KMS-11 (cell line): ENCODE data around the gene CPNE6.

ENCODE experiments used
- H2AFZ ChIP-seq: fragments of 200-600 bp; sonication (generic); 2 replicates; pipeline ENCODE4 v1.6.1; 2016; ENCODE audit warnings: antibody characterized with exemption, mixed run types, low read depth
- H3K27ac ChIP-seq: fragments of 200-600 bp; sonication (generic); 2 replicates; pipeline ENCODE4 v1.6.1; 2016; ENCODE audit warnings: mild to moderate bottlenecking, mixed run types
- H3K27me3 ChIP-seq: fragments of 200-600 bp; sonication (generic); 2 replicates; pipeline ENCODE4 v1.6.1; 2017; ENCODE audit warnings: mild to moderate bottlenecking, low read depth, mixed run types, moderate library complexity; ENCODE audit not compliant: insufficient read depth
- H3K36me3 ChIP-seq: fragments of 200-600 bp; sonication (generic); 2 replicates; pipeline ENCODE4 v1.6.1; 2017; ENCODE audit warnings: mild to moderate bottlenecking, mixed run types; ENCODE audit not compliant: insufficient read depth
- H3K4me1 ChIP-seq: fragments of 200-600 bp; sonication (generic); 2 replicates; pipeline ENCODE4 v1.6.1; 2016; ENCODE audit warnings: mild to moderate bottlenecking, low read depth, mixed run types; ENCODE audit not compliant: poor library complexity, severe bottlenecking
- H3K4me2 ChIP-seq: fragments of 200-600 bp; sonication (generic); 2 replicates; pipeline ENCODE4 v1.7.0; 2016; ENCODE audit warnings: mild to moderate bottlenecking, mixed run types
- H3K4me3 ChIP-seq: fragments of 200-600 bp; sonication (generic); IDR thresholded peaks from 2 replicates; pipeline ENCODE4 v1.6.1; 2017; ENCODE audit warnings: low read depth, low read length, mixed read lengths; ENCODE audit not compliant: insufficient read depth
- H3K79me2 ChIP-seq: fragments of 200-600 bp; sonication (generic); 2 replicates; pipeline ENCODE4 v1.6.1; 2016; ENCODE audit warnings: low read depth, mixed run types; ENCODE audit not compliant: insufficient read depth
- H3K9ac ChIP-seq: fragments of 200-600 bp; sonication (generic); 2 replicates; pipeline ENCODE4 v1.6.1; 2016; ENCODE audit warnings: mild to moderate bottlenecking, mixed run types
- H4K20me1 ChIP-seq: fragments of 200-600 bp; sonication (generic); 2 replicates; pipeline ENCODE4 v1.6.1; 2016; ENCODE audit warnings: mild to moderate bottlenecking, mixed run types; ENCODE audit not compliant: insufficient read depth
- CTCF ChIP-seq: fragments of 200-600 bp; sonication (generic); conservative IDR thresholded peaks from 2 replicates; pipeline ENCODE4 v1.6.1; 2017; ENCODE audit warnings: low read depth, mild to moderate bottlenecking, antibody characterized with exemption, low read length, moderate library complexity, mixed read lengths

CPNE6 gene

GRCh38 chr14:24078146-24078545 is 6.8 kb downstream of the CPNE6 start:
- peaks cover 9% of the 10 kb centered on the region for H3K4me1 ChIP-seq
- H3K79me2 ChIP-seq: no peaks in the 10 kb centered on the region
- TF ChIP-seq CTCF: no peak
- no peaks in the 10 kb centered on the region for H3K36me3 ChIP-seq
- no peak overlapping the region for H3K9ac ChIP-seq
- no peaks in the 10 kb centered on the region; the same call in 1 of the 2 replicates for H3K27me3 ChIP-seq
- H3K4me2 ChIP-seq: no peak overlapping the region
- no peak overlapping the region for H3K4me3 ChIP-seq
- H3K27ac ChIP-seq: no peak overlapping the region
- H4K20me1 ChIP-seq: no peaks in the 10 kb centered on the region
- no peak overlapping the region for H2AFZ ChIP-seq

GRCh38 chr14:24079491-24080141 is 8.3 kb downstream of the CPNE6 start:
- Histone ChIP-seq H3K27ac (no peak overlapping the region), H3K36me3 (no peaks in the 10 kb centered on the region), H3K79me2 (no peaks in the 10 kb centered on the region), H3K4me3 (no peak overlapping the region), H4K20me1 (no peaks in the 10 kb centered on the region), H3K4me2 (no peak overlapping the region), H3K4me1 (peaks cover 9% of the 10 kb centered on the region), H3K27me3 (no peaks in the 10 kb centered on the region; the same call in 1 of the 2 replicates), H2AFZ (no peak overlapping the region), H3K9ac (no peak overlapping the region)
- no peak for TF ChIP-seq CTCF

- Histone ChIP-seq H3K79me2 (no peaks in the 10 kb centered on the region), H3K4me1 (peaks cover 9% of the 10 kb centered on the region), H4K20me1 (no peaks in the 10 kb centered on the region), H3K27ac (no peak overlapping the region), H3K4me2 (peak overlapping the region; percentile 51; the same call in 1 of the 2 replicates), H2AFZ (no peak overlapping the region), H3K27me3 (no peaks in the 10 kb centered on the region; the same call in 1 of the 2 replicates), H3K4me3 (no peak overlapping the region), H3K36me3 (no peaks in the 10 kb centered on the region), H3K9ac (no peak overlapping the region)
- no peak for TF ChIP-seq CTCF
These were observed 8.8 kb downstream of the CPNE6 start for GRCh38 chr14:24080142-24080530.

GRCh38 chr14:24080888-24081738 is 9.8 kb downstream of the CPNE6 start:
- Histone ChIP-seq H3K27ac (peak overlapping the region; percentile 32; the same call in 1 of the 2 replicates), H3K9ac (peak overlapping the region; percentile 42; the same call in 1 of the 2 replicates), H3K27me3 (no peaks in the 10 kb centered on the region; the same call in 1 of the 2 replicates), H4K20me1 (no peaks in the 10 kb centered on the region), H2AFZ (peak overlapping the region; percentile 71; the same call in 1 of the 2 replicates), H3K79me2 (no peaks in the 10 kb centered on the region), H3K4me3 (no peak overlapping the region), H3K4me2 (peak overlapping the region; percentile 51; the same call in 1 of the 2 replicates), H3K36me3 (no peaks in the 10 kb centered on the region), H3K4me1 (peaks cover 9% of the 10 kb centered on the region)
- no peak for TF ChIP-seq CTCF
